DMS53 treated with DMSO at 0.1 percent for 48 hours (cell line): ENCODE data around the gene PDE6A.

Experiments used
- DNase-seq: peaks from one replicate; lab custom pipeline; 2025; ENCODE audit not compliant: unreplicated experiment; lab: John Stamatoyannopoulos, UW

Gene PDE6A

DNA sequence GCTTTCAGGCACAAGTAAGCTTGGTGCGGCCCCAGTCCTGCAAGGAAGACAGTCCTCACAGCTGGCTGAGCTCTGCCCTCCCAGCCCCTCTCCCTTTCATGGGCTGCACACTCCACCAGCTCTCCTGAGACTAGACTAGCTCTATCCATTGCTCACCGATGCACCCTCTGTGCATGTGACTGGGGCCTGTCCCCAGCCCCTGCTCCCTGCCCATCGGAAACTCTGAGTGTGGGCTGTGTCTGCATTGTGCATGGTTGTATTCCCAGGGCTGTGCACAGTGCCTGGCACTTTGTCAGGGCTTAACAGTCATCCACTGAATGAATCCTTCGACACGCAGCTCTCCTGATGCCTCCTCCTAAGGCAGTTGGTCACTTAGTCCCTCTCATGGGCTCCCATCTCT is 122.3 kb downstream of the PDE6A start:
- DNase-seq, result no peak

DNA sequence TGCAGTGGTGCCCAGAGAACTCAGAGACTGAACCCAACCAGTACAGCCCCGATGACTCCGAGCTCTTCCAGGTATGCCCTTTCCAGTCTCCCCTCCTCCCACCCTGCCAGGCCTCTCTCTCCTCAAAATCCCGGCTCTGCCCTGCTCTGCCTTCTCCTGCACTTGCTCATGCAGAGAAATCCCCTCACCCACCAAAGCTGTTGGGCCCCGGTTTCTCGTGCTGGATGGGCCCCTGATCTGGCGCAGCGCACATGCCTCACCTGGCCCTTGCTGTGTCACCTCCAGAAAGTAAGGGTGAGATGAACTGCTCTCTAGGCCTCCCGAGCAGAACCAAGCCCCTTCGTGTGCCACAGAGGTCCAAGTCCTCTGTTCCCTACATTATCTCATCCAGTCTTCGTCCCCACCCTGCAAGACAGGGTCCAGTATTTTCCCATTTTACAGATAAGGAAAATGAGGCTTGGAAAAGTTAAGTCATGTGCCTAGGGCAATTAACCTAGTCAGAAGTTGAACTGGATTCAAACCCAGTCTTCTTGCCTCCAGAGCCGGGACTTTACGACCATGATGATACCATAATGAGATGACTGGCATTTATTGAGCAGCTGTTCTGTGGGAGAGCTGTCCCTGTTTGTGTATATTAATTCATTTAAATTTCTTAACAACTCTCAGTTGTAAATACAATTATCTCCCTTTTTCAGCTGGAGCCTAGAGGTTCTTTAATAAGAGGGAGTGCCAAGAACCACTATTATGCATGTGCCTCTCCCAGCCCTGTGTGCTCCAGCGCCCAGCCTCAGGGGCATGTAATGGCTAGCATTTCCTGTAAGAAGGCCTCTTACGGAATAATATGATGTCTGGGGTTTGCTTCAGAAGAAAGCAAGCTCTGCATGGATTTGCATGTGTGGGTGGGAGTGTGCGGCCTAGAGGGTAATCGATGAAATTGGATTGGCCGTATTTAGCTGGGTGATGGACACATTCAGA is 123.8 kb downstream of the PDE6A start:
- DNase-seq, result no peak

DNA sequence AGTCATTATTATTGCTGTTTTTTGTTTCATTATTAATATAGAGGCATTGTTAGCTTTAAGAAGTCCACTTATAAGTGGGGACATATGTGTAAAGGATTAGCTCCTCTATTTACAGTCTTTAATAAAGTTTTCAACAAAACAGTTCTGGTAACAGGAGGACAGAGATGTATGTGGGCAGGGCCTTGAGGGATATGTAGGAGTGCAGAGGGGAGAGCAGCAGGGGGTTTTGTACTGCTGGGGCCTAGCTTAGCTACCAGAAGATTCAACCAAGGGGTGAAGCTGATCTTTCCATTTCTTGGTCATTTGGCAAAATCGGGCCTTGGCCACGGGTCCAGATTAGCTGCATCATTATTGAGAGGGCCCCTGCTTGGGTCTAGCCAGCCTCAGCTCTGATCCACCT is 124.6 kb downstream of the PDE6A start:
- no peak for DNase-seq

DNA sequence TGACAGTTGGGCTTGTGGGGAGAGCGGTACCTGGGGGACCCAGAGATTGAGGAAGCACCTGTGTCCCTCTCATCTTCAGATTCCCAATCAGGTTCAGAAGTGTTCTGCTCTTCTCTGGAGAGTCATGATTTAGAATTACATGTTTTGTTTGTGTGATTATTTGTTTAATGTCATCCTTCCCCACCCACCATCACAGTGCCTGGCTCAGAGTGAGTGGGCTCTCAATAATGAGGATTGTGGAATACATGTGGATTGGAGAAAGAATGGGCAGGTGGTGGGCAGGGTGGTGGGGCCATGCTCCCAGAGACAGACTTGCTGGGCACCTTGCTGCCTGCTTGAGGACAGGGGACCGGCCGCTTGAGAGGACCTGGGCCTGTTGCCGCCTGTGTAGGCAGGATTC is 126.5 kb downstream of the PDE6A start:
- DNase-seq, result no peak

DNA sequence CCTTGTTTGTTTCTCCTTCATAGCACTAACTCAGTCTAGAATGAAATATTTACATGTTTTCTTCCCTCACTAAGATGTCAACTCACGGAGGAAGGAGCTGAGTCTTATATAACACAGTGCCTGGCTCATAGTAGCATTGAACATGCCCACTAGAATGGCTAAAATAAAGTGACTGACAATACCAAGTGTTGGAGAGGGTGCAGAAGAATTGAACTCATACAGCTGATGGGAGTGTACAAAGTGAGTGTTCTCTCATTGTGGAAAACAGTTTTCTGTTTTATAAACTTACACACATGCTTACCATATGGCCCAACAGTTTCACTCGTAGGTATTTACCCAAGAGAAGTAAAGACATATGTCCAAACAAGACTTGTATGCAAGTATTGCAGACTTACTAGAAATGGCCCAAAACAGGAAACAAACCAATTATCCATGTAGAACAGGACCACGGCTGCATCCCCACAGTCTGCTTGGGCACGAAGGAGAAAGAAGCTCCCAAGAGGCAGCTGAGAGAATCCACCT is 127.0 kb downstream of the PDE6A start:
- no peak for DNase-seq

DNA sequence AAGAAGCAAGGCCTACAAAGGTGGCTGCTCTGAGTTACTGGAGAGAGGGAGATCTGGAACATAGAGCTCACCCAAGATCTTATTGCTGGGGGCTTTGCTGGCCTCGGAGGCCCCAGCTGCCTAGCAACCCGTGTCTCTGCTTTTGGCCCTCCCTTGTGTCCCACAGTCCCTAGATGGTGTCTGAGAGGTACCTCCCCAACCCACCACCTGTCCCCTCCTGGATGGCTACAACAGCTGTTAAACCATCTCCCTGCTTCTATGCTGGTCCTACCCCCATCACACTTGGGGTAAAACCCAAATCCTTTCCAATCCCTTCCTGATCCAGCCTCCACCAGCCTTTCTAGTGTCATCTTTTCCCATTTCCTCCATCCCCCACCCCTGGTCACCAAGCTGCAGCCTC is 127.9 kb downstream of the PDE6A start:
- no peak for DNase-seq

DNA sequence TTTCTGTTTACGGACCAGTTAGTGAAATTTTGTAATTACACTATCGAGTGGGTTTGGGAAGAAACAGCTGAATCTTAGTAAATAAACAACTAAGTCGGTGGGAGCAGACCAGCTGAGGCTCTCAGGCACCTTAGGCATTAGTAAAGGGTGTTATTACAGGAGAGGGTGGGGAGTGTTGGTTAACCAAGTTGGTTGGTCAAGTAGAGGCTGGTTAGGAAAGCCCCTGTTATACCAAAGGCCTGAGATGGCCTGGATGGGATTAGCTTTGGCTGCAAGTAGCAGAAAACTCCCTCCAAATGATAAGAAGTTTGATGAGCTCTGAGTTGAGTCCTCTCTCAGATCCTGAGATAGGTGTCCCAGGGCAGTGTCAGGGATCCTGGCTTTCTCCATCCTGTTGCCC is 133.1 kb downstream of the PDE6A start:
- no peak for DNase-seq

DNA sequence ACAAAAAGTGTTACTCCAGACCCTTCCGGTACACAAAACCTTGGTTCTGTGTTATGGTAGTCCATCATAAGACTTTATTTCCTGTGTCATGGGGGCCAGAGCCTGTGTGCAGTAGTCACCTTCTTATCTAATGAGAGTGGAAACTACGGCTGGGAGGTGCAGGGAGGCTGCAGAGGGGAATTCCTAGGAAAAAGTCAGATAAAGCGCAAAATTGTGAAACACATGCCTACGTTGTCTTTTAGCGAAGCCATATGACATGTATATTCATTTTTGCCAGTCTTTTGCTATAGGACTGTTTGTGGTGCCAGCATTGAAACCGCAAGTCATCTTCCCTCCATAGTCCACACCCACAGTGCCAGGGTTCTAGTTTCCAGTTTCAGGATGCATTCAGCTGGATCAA is 133.7 kb downstream of the PDE6A start:
- no peak for DNase-seq

DNA sequence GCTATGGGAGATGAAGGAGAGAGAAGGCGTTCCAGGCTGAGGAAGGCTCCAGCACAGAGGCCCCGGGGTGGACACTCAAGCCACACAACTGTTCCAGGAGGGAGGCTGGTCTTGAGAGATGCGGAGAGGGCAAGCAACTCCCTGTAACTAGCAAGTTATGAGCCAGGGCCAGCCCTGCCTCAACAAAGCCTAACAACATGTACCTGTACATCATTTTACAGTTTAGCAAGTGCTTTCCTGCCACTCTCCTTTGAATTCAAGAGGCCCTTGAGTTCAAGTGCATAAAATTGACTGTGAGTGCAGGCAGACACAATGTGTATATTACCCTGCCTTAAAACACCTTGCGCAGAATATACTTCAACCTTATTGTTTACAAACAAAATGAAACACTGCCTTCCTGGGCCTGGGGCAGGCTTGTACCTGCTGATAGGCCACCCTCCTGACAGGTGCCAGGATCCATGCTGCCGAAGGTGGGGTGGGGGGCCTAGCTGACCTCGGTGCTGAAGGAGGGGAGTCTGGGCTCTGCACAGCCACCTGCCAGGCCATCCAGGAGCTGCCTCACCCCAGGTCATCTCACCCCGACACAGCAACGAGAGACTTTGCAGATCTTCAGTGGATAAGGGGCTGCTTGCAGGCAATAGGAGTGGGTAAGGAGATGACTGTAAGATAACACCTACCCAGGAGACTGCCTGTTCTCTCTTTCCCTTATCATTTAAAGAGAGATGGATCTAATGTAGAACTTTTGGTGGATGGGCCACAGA is 134.5 kb downstream of the PDE6A start:
- peak; percentile 90 for DNase-seq

DNA sequence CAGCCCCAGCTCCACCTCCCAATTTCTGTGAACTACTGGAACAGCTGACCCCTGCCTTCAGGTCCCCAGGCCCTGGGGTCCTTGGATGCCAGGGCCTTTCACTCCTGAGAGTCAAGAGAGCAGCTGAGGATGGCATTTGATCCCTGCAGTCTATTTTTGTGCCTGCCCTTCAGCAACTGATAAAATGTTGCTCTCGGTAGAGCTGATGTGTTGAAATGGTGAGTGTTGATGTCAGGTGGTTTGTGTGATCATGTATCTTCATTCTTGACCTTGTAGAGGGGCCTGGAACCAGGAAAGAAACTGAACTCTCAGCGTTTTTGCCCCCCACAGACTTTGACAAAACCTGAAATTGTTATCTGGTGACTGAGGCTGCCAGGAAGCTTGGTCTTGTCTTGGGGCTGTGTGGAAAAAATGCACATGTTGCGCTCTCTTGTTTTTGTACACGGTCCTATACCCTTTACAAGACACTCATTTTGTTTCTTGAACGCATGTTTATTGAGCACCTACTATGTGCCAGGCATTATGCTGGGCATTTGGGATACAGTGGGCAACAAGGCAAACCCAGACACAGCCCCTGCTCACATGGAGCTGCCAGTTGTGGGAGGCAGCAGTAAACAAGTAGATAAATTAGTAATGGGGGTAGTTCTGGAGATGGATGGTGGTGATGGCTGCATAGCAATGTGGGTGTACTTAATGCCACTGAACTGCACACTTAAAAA is 136.2 kb downstream of the PDE6A start:
- DNase-seq, result no peak
